HL-60 (cell line): Measurements from ENCODE around the gene ERC2.
A peak's percentile ranks its signal among the peaks of the same experiment; 100 is the strongest.

Experiments used
- DNase-seq, 2 experiments: peaks; one replicate each; pipeline ENCODE4 v3.0.0-alpha.2; 2010 to 2020; ENCODE audit warnings: low read depth in 1 of 2, low spot score in 1 of 2
- H3K27ac ChIP-seq: fragments of 250-450 bp; sonication (Bioruptor Pico); replicated peaks from 2 replicates; pipeline ENCODE4 v1.5.1; 2020; ENCODE audit warnings: mild to moderate bottlenecking, moderate library complexity
- H3K27me3 ChIP-seq: fragments of 250-450 bp; sonication (Bioruptor Pico); 2 replicates; pipeline ENCODE4 v1.5.1; 2021; ENCODE audit warnings: mild to moderate bottlenecking, moderate library complexity; ENCODE audit not compliant: insufficient read depth, poor library complexity, severe bottlenecking
- H3K4me3 ChIP-seq: replicated peaks from 2 replicates; pipeline ENCODE4 v1.5.1; 2011; ENCODE audit warnings: mild to moderate bottlenecking, control low read depth, low read length; ENCODE audit not compliant: insufficient read depth
- GABPA ChIP-seq: IDR thresholded peaks from 2 replicates; pipeline ENCODE4 v1.6.1; 2012; ENCODE audit warnings: low read depth
- POLR2AphosphoS5 ChIP-seq: IDR thresholded peaks from 2 replicates; pipeline ENCODE4 v1.6.1; 2012; ENCODE audit warnings: low read depth
- SPI1 ChIP-seq: IDR thresholded peaks from 2 replicates; pipeline ENCODE4 v1.6.1; 2012; ENCODE audit warnings: low read depth, mild to moderate bottlenecking, borderline replicate concordance
- TF ChIP-seq, protein P1 (sequence below): IDR thresholded peaks from one replicate; pipeline ENCODE4 v1.5.1; 2011; ENCODE audit warnings: low read length, control low read depth, inconsistent platforms; ENCODE audit not compliant: insufficient read depth
- TF ChIP-seq, protein P2 (sequence below): IDR thresholded peaks from 2 replicates; pipeline ENCODE4 v1.6.1; 2012; ENCODE audit warnings: low read depth; ENCODE audit not compliant: insufficient replicate concordance

ERC2 gene

DNA sequence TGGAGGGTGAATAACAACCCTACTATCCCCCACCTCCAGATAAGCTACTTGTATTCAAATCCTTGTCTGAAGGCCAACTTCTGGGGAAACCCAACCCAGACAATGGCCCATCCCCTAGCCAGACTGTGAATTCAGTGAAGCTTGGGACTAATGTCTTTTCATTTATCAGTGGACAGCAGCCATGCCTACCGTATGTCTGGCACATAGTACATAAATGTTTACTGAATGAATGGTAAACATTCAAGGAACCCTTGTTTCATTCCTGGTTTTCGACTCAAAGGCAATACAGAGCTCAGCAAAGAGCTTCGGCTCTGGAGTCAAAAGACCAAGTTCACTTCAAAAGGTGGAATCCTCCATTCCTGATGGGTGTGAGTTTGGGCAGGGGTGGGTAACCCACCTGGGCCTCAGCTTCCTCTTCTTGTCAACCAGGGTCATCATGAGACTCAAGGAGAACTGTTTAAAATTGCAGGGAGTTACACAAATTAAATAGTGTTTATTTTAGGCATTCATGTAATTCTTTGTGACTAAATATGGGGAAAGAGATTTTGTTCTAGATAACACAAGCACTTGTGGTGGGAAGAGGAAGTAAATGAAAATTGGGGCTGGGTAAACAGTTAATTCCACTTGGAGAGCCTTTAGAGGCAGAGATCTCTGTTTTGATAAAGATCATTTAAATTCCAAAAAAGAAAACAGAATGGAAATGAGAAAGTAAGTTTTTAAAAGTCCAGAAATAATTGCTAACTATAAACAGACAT, 677.5 kb downstream of the ERC2 start:
- TF ChIP-seq SPI1, result no peak
- TF ChIP-seq, protein P1, sequence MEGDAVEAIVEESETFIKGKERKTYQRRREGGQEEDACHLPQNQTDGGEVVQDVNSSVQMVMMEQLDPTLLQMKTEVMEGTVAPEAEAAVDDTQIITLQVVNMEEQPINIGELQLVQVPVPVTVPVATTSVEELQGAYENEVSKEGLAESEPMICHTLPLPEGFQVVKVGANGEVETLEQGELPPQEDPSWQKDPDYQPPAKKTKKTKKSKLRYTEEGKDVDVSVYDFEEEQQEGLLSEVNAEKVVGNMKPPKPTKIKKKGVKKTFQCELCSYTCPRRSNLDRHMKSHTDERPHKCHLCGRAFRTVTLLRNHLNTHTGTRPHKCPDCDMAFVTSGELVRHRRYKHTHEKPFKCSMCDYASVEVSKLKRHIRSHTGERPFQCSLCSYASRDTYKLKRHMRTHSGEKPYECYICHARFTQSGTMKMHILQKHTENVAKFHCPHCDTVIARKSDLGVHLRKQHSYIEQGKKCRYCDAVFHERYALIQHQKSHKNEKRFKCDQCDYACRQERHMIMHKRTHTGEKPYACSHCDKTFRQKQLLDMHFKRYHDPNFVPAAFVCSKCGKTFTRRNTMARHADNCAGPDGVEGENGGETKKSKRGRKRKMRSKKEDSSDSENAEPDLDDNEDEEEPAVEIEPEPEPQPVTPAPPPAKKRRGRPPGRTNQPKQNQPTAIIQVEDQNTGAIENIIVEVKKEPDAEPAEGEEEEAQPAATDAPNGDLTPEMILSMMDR, result no peak
- TF ChIP-seq, protein P2, sequence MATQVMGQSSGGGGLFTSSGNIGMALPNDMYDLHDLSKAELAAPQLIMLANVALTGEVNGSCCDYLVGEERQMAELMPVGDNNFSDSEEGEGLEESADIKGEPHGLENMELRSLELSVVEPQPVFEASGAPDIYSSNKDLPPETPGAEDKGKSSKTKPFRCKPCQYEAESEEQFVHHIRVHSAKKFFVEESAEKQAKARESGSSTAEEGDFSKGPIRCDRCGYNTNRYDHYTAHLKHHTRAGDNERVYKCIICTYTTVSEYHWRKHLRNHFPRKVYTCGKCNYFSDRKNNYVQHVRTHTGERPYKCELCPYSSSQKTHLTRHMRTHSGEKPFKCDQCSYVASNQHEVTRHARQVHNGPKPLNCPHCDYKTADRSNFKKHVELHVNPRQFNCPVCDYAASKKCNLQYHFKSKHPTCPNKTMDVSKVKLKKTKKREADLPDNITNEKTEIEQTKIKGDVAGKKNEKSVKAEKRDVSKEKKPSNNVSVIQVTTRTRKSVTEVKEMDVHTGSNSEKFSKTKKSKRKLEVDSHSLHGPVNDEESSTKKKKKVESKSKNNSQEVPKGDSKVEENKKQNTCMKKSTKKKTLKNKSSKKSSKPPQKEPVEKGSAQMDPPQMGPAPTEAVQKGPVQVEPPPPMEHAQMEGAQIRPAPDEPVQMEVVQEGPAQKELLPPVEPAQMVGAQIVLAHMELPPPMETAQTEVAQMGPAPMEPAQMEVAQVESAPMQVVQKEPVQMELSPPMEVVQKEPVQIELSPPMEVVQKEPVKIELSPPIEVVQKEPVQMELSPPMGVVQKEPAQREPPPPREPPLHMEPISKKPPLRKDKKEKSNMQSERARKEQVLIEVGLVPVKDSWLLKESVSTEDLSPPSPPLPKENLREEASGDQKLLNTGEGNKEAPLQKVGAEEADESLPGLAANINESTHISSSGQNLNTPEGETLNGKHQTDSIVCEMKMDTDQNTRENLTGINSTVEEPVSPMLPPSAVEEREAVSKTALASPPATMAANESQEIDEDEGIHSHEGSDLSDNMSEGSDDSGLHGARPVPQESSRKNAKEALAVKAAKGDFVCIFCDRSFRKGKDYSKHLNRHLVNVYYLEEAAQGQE, result no peak
- TF ChIP-seq POLR2AphosphoS5, result no peak
- no peak for TF ChIP-seq GABPA
- H3K4me3 ChIP-seq, result no peak overlapping the region
- no peak overlapping the region for H3K27ac ChIP-seq
- no peaks in the 10 kb centered on the region for H3K27me3 ChIP-seq
- DNase-seq, result peak in 1 of 2 experiments; percentile 54

DNA sequence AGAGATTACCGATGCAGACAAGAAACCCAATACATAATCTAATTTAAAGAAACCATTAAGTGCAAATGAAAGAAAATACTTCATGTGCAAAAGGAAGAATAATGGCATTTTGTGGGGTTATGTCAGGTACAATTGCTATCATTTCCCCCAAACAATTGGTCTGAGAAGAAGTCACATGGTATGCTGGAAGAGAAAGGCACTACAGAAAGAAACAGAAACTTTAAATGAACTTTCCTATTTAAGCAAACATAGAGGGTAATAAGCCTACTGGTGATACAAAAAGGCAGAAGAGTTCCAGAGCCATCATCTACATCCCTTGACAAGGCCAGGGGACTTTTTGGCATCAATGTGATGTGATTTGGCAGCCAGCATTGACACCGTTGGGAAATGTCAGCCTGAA, 678.8 kb downstream of the ERC2 start:
- Histone ChIP-seq H3K27me3 (no peaks in the 10 kb centered on the region), H3K27ac (no peak overlapping the region), H3K4me3 (no peak overlapping the region)
- no peak for DNase-seq
- no peak for TF ChIP-seq POLR2AphosphoS5
- TF ChIP-seq, protein P1, result no peak
- no peak for TF ChIP-seq SPI1
- no peak for TF ChIP-seq GABPA
- TF ChIP-seq, protein P2, result no peak

DNA sequence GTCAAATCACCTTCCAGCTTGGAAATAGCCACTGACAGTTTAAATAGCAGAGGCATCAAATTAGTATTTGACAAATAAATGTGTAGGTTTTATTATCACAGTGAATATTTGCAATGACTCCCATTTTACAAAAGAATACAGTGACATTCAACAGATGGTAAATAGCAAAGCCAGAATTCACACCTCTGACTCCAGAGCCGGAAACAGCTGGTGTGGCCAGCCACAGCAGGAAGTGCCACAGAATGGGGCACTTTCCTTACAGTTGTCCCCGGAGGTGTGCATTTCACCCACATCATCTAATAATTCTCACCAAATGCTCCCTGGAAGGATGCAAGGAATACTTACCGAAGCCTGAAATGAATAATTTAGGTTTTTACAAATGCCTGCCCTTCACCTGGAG, 685.5 kb downstream of the ERC2 start:
- DNase-seq, result no peak
- H3K27ac ChIP-seq, result no peak overlapping the region
- TF ChIP-seq POLR2AphosphoS5, result no peak
- TF ChIP-seq, protein P2, result no peak
- TF ChIP-seq, protein P1, result no peak
- TF ChIP-seq SPI1, result no peak
- TF ChIP-seq GABPA, result no peak
- H3K27me3 ChIP-seq, result no peaks in the 10 kb centered on the region
- no peak overlapping the region for H3K4me3 ChIP-seq
